Stomach (tissue), 9 donors: ENCODE results near the gene CYFIP1. TPM values are rescaled to one million over a fixed set of nuclear protein-coding genes. Genes with fewer than 3 reads are reported as not detected.

Experiments used
- DNase-seq, 2 donors: peaks; one replicate each; pipeline versions ENCODE4 v3.0.0 to v3.0.0-alpha.2; 2013 to 2019
- H3K27ac ChIP-seq, 5 donors: fragments of 200-600 bp in 4 of 5; sonication (generic) in 4 of 5; one replicate each; pipeline ENCODE4 v1.5.1; 2013 to 2019; ENCODE audit warnings: mild to moderate bottlenecking in 1 of 5, moderate library complexity in 1 of 5
- H3K27me3 ChIP-seq, 3 donors: fragments of 200-600 bp; sonication (generic); one replicate each; pipeline ENCODE4 v1.5.1; 2017 to 2019; ENCODE audit warnings: mixed run types in 1 of 3
- H3K36me3 ChIP-seq, 4 donors: fragments of 200-600 bp; sonication (generic); 1 replicate in 3 of 4; 2 replicates in 1 of 4; pipeline ENCODE4 v1.5.1; 2016 to 2019
- H3K4me1 ChIP-seq, 4 donors: fragments of 200-600 bp; sonication (generic); one replicate each; pipeline ENCODE4 v1.5.1; 2016 to 2019
- H3K4me3 ChIP-seq, 4 donors: fragments of 200-600 bp; sonication (generic) in 3 of 4; one replicate each; pipeline ENCODE4 v1.5.1; 2016 to 2019; ENCODE audit warnings: mild to moderate bottlenecking in 1 of 4
- H3K9me3 ChIP-seq, 4 donors: fragments of 200-600 bp; sonication (generic); one replicate each; pipeline ENCODE4 v1.5.1; 2016 to 2019
- EP300 ChIP-seq: sonication (generic); formaldehyde crosslinking; IDR thresholded peaks from one replicate; pipeline ENCODE4 v1.6.1; 2017; ENCODE audit warnings: antibody characterized with exemption
- POLR2A ChIP-seq, 4 donors: fragments of 450-650 bp; IDR thresholded peaks; one replicate each; pipeline ENCODE4 v1.6.1; 2016; ENCODE audit warnings: antibody characterized with exemption in 4 of 4, control low read depth in 2 of 4, mild to moderate bottlenecking in 1 of 4, moderate library complexity in 1 of 4
- POLR2AphosphoS5 ChIP-seq, 3 donors: sonication (generic); formaldehyde crosslinking; IDR thresholded peaks; one replicate each; pipeline ENCODE4 v1.6.1; 2016; ENCODE audit warnings: antibody characterized with exemption in 3 of 3
- WGBS, 5 donors: extraction: QIAGEN DNeasy Blood & Tissue Kit in 3 of 5; methylation state at CpG; one replicate each; pipeline versions ENCODE4 v1.1.5 to v1.1.7; 2013 to 2018; 5-methylcytosine and 5-hydroxymethylcytosine counted together
- intact Hi-C: fragments of 100-400 bp; cut with DNase I; formaldehyde crosslinking; loops from one replicate; pipeline ENCODE4 v1.15.1; 2023; ENCODE audit warnings: low total_unique reads
- polyA plus RNA-seq, 3 donors: library from polyadenylated mRNA; stranded (reverse); fragments of 200-250 nt; gene quantifications; one replicate each; pipeline ENCODE4 v1.2.3, GENCODE V29; 2013
- total RNA-seq, 5 donors: library from RNA; depleted of rRNA; stranded (reverse); fragments of >200 nt; gene quantifications; one replicate each; pipeline versions ENCODE4 v1.1.0 to v1.2.3, GENCODE V29; 2014 to 2016
- TF ChIP-seq, protein P1 (sequence below), 7 experiments: fragments of 450-650 bp in 4 of 7; fragments of 200-600 bp in 3 of 7; sonication (generic) in 3 of 7; IDR thresholded peaks; one replicate each; pipeline ENCODE4 v1.5.1; 2016 to 2019; ENCODE audit warnings: antibody characterized with exemption in 7 of 7, control low read depth in 2 of 7, mild to moderate bottlenecking in 1 of 7
- donor health status: healthy with polysubstance abuse.
- donor health status: Bipolar disorder and iron deficiency.
- donor health status: healthy.

The CYFIP1 gene
- total and polyA plus RNA-seq, 8 donors, result 21.8 to 214 (median 61.6) TPM

DNA sequence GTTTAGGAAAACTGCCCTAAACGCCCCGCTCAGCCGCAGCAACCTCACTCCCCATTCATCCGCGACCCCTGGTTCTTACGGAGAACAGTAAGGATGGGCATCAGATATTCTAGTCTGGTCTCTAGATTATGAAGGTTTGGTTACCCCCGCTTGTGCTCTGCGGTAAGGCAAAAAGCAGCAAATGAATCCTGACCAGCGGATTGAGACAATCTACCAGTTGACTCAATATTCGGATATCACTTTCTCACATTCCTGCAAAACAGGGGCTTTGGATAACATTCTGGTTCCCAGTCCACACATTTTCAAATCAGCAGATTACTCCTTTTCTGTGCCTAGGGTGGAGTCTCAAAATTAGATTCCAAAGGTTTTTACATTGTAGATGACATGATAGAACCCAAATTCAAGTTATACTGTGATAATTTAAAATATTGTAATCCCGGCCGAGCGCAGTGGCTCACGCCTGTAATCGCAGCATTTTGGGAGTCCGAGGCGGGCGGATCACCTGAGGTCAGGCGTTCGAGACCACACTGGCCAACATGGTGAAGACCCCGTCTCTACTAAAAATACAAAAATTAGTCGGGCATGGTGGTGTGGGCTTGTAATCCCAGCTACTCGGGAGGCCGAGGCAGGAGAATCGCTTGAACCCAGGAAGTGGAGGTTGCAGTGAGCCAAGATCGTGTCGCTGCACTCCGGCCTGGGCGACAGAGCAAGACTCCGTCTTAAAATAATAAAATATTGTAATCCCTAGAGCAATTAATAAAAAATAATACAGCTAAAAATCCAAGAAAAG, 1.1 kb upstream of the CYFIP1 start:
- Histone ChIP-seq H3K27ac (peak overlapping the region; percentile 88 to 97 (median 93)), H3K36me3 (no peaks in the 10 kb centered on the region), H3K9me3 (no peaks in the 10 kb centered on the region), H3K27me3 (no peaks in the 10 kb centered on the region), H3K4me3 (peak overlapping the region; percentile 61 to 94 (median 82)), H3K4me1 (peaks cover 7 to 38% (median 25%) of the 10 kb centered on the region in 4 donors)
- intact Hi-C loops, result no loop called here
- TF ChIP-seq EP300, result no peak
- TF ChIP-seq, protein P1, sequence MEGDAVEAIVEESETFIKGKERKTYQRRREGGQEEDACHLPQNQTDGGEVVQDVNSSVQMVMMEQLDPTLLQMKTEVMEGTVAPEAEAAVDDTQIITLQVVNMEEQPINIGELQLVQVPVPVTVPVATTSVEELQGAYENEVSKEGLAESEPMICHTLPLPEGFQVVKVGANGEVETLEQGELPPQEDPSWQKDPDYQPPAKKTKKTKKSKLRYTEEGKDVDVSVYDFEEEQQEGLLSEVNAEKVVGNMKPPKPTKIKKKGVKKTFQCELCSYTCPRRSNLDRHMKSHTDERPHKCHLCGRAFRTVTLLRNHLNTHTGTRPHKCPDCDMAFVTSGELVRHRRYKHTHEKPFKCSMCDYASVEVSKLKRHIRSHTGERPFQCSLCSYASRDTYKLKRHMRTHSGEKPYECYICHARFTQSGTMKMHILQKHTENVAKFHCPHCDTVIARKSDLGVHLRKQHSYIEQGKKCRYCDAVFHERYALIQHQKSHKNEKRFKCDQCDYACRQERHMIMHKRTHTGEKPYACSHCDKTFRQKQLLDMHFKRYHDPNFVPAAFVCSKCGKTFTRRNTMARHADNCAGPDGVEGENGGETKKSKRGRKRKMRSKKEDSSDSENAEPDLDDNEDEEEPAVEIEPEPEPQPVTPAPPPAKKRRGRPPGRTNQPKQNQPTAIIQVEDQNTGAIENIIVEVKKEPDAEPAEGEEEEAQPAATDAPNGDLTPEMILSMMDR (IDR thresholded peaks at IDR 0.05), result no peak
- TF ChIP-seq POLR2AphosphoS5 (IDR thresholded peaks at IDR 0.05), result no peak
- TF ChIP-seq POLR2A (IDR thresholded peaks at IDR 0.05), result no peak
- DNase-seq, result no peak
- 63 to 73% (median 66%) methylated on average over 29 to 30 of the region's 30 CpGs for WGBS, 5 donors

DNA sequence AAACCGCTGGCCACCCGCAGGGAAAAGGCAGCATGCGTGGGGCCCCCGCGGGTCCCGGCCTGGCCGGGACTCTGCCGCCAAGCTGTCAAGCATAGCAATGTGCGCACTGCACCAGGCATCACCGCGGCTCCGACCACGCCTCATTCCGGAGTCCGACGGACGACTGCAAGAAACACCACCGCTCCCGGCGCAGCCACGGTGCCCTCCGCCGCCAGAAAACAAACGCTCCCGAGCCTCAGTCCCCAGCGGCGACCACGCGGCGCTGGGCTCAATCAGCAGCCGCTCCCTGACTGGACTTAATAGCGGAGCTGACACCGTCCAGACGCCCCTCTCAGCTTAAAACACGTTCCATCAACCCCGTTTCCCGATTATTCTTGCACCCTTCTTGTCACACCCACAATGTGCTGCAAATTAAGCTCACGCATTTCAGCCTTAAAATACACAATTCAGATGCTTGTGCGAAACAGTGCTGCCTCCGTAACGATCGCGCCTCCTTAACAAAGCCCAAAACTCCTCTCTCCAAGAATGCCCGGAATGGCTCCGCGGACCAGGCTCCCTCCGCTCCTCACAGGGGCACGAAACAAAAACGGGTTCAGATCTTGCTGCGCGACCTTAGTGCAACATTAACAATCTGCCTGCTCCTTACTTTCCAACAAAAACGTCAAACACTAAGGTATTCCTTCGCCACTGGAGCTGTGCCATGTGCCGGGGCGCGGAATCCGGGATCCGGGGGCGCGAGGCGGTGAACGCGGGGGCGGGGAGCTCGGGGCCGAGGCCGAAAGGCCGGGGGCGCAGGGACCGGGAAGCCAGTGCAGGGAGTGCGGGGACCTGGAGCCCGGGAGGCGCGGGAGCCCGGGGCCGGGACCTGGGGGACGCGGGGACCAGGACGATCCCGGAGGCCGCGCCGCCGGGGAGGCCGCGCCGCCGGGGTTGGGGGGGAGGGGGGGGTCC, 655 bp downstream of the CYFIP1 start:
- no peaks in the 10 kb centered on the region for H3K27me3 ChIP-seq
- 1 to 2% (median 1%) methylated on average over 50 to 88 of the region's 88 CpGs for WGBS, 5 donors
- intact Hi-C loops, result no loop called here
- DNase-seq, result peak; percentile 72 to 84
- TF ChIP-seq, protein P1 (IDR thresholded peaks at IDR 0.05), result peak in 1 of 7 experiments; percentile 8
- TF ChIP-seq POLR2A (IDR thresholded peaks at IDR 0.05) (no peak), POLR2AphosphoS5 (IDR thresholded peaks at IDR 0.05) (peak in 1 of 3 donors; percentile 20), EP300 (no peak)
- no peaks in the 10 kb centered on the region for H3K9me3 ChIP-seq
- peaks cover 7 to 45% (median 26%) of the 10 kb centered on the region in 4 donors for H3K4me1 ChIP-seq
- H3K27ac ChIP-seq, result peak overlapping the region; percentile 88 to 97 (median 93)
- peak overlapping the region; percentile 61 to 94 (median 82) for H3K4me3 ChIP-seq
- H3K36me3 ChIP-seq, result no peaks in the 10 kb centered on the region

DNA sequence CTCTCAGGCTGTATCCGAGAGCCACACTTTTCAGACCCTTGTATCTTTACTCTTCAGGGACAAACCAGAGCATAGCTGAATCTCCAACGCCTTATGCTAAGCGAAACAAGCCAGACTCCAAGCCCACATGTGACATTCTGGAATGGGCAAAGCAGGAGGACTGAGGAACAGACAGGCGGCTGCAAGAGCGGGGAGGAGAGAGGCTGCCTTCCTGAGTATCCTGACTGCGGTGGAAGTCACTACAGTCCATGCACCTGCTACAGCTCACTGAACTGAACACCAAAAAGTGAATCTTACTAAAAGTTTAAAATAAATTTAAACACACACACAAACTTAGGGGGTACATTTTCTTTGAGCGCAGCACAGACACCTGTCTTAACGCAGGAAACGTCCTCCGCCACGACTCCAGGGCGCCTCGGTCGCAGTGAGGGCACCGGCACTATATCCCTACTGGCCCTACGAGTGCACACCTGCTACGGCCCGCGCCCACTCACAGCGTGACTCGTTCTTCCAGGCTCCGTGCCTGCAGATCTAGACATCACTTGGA, 1.4 kb downstream of the CYFIP1 start:
- WGBS, 5 donors, result 12 to 17% (median 16%) methylated on average over 22 of the region's 22 CpGs
- peaks cover 7 to 53% (median 32%) of the 10 kb centered on the region in 4 donors for H3K4me1 ChIP-seq
- peak overlapping the region; percentile 61 to 94 (median 82) for H3K4me3 ChIP-seq
- H3K9me3 ChIP-seq, result no peaks in the 10 kb centered on the region
- peak overlapping the region in 4 of 5 donors; percentile 88 to 95 (median 92) for H3K27ac ChIP-seq
- TF ChIP-seq, protein P1 (IDR thresholded peaks at IDR 0.05), result no peak
- TF ChIP-seq POLR2A (IDR thresholded peaks at IDR 0.05) (no peak), POLR2AphosphoS5 (IDR thresholded peaks at IDR 0.05) (no peak), EP300 (no peak)
- no peak for DNase-seq
- no peaks in the 10 kb centered on the region for H3K36me3 ChIP-seq
- H3K27me3 ChIP-seq, result no peaks in the 10 kb centered on the region
- intact Hi-C loops, result no loop called here

DNA sequence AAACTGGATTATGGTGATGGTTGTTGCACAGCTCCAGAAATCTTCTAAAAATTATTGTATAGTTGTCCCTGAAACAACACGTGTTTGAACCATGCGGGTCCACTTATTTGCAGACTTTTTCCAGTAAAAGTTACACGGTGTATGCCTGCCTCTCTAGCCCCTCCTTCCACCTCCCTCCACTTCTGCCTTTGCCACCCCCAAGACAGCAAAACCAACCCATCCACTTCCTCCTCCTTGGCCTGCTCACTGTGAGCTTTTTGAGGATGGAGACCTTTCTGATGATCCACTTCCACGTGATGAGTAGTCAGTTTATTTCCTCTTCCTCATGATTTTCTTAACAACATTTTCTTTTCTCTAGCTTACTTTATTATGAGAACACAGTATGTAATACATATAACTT, 5.4 kb downstream of the CYFIP1 start:
- Histone ChIP-seq H3K27ac (no peak overlapping the region), H3K27me3 (no peaks in the 10 kb centered on the region), H3K4me1 (peaks cover 7 to 50% (median 28%) of the 10 kb centered on the region in 4 donors), H3K9me3 (no peaks in the 10 kb centered on the region), H3K36me3 (no peaks in the 10 kb centered on the region), H3K4me3 (no peak overlapping the region)
- 64 to 85% (median 74%) methylated on average over 4 of the region's 4 CpGs for WGBS, 5 donors
- intact Hi-C loops, result no loop called here
- DNase-seq, result no peak
- TF ChIP-seq POLR2AphosphoS5 (IDR thresholded peaks at IDR 0.05) (no peak), EP300 (no peak), POLR2A (IDR thresholded peaks at IDR 0.05) (no peak)
- TF ChIP-seq, protein P1 (IDR thresholded peaks at IDR 0.05), result no peak
